Measurements from ENCODE around the gene KEL.

KEL gene

DNA sequence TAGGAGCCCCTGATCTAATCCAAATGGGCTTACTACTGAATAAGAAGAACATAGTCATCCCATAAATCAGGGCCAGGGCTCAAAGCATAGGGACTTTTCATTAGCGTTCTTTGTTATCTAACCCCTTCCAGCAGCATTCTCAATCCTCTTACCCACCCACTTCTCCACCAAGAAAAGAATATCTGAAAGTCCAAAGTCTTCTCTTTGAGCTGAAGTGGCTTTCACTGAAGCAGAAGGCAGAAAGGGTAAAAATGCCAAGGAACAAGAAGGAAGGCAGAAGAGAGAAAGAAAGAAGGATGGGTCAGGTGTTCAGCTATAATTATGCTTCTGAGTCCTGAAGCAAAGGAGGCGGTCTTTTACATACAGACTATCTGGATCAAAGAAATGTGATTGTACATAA, 38.8 kb downstream of the KEL start:
- no peak overlapping the region for H3K4me3 ChIP-seq (ENCODE audit: control insufficient read depth, low read depth, low read length)
- no peak for DNase-seq (ENCODE audit: low read depth)
- TF ChIP-seq, protein P1, sequence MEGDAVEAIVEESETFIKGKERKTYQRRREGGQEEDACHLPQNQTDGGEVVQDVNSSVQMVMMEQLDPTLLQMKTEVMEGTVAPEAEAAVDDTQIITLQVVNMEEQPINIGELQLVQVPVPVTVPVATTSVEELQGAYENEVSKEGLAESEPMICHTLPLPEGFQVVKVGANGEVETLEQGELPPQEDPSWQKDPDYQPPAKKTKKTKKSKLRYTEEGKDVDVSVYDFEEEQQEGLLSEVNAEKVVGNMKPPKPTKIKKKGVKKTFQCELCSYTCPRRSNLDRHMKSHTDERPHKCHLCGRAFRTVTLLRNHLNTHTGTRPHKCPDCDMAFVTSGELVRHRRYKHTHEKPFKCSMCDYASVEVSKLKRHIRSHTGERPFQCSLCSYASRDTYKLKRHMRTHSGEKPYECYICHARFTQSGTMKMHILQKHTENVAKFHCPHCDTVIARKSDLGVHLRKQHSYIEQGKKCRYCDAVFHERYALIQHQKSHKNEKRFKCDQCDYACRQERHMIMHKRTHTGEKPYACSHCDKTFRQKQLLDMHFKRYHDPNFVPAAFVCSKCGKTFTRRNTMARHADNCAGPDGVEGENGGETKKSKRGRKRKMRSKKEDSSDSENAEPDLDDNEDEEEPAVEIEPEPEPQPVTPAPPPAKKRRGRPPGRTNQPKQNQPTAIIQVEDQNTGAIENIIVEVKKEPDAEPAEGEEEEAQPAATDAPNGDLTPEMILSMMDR (IDR thresholded peaks at IDR 0.05; ENCODE audit: control insufficient read depth, insufficient read depth, low read depth, low read length, missing control alignments): no peak

DNA sequence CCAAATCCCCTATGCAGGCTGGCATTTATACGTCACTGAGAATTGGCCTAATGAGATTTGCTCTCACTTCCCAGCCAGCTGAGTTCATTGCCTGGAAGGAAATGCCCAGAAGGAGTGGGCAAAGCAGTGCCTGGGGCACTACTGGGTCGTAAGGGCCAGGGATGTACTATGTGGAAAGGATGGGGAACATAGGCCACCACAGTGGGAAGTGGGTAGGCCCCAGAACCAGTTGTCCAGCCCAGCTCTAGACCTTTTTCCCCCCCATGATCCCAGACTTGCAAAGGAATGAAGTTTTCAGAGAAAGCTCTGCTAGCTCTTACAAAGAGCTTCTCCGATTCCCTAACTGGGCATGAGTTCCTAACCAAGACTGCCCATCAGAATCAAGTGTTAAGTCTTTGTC, 42.5 kb downstream of the KEL start:
- DNase-seq (ENCODE audit: low read depth): no peak
- TF ChIP-seq, protein P1 (IDR thresholded peaks at IDR 0.05; ENCODE audit: control insufficient read depth, insufficient read depth, low read depth, low read length, missing control alignments): no peak
- H3K4me3 ChIP-seq (ENCODE audit: control insufficient read depth, low read depth, low read length): no peak overlapping the region

DNA sequence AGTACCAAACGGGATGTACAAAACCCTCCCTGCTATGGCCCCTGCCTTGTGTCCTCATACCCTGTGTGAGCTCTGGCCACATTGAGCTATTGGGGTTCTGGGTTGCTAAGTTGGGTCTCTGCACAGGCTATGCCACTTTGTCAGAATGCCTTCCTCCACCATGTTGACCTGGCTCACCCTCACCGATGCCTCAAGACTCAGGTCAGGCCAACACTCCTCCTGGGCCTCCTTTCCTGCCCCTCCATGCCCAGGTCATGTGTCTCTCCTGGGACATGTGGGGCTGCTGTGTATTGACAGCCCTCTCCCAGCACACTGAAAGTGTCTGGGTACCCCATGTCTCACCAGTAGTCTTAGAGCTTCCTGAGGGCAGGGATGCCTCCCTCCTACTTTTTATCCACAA, 43.3 kb downstream of the KEL start:
- DNase-seq (ENCODE audit: low read depth): no peak
- H3K4me3 ChIP-seq (ENCODE audit: control insufficient read depth, low read depth, low read length): no peak overlapping the region
- TF ChIP-seq, protein P1 (IDR thresholded peaks at IDR 0.05; ENCODE audit: control insufficient read depth, insufficient read depth, low read depth, low read length, missing control alignments): no peak

DNA sequence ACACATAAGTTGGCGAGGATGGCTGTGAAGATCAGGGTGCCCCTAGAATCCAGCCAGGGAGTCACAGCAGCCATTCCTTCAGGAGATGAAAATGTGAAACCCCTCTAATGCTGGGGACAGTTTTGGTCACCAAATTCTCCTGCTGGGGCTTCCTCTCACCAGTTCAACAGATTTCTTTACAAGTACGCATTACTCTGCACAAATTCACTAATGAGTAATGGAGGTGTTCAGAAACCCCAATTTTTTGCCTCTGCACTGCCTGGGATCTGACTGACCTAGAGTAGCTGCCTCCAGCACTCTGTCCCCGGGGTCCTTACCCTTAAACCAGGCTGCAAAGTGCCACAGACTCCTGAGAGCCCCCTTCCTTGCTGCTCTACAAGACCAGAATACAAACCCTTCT, 44.7 kb downstream of the KEL start:
- DNase-seq (ENCODE audit: low read depth): no peak
- TF ChIP-seq, protein P1 (IDR thresholded peaks at IDR 0.05; ENCODE audit: control insufficient read depth, insufficient read depth, low read depth, low read length, missing control alignments): no peak
- no peak overlapping the region for H3K4me3 ChIP-seq (ENCODE audit: control insufficient read depth, low read depth, low read length)

DNA sequence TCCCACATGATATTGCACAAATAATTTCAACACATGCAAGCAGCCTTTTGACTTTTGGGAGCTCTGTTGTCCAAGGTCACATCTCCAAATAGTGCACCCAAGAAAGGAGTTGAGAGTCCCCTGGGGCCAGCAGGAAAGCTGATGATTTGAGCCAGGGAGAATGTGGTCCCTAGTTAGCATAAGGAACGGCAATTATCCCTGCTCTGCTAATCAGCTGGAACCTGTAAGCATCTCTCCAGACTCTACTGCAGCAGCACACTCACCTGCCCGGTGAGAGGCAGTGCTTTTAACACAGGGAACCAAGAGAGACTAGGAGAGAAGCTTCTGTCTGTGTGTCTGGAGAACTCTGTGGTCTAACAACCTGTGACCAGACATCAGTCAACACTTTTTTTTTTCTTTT, 45.7 kb downstream of the KEL start:
- TF ChIP-seq, protein P1 (IDR thresholded peaks at IDR 0.05; ENCODE audit: control insufficient read depth, insufficient read depth, low read depth, low read length, missing control alignments): no peak
- no peak overlapping the region for H3K4me3 ChIP-seq (ENCODE audit: control insufficient read depth, low read depth, low read length)
- DNase-seq (ENCODE audit: low read depth): no peak

DNA sequence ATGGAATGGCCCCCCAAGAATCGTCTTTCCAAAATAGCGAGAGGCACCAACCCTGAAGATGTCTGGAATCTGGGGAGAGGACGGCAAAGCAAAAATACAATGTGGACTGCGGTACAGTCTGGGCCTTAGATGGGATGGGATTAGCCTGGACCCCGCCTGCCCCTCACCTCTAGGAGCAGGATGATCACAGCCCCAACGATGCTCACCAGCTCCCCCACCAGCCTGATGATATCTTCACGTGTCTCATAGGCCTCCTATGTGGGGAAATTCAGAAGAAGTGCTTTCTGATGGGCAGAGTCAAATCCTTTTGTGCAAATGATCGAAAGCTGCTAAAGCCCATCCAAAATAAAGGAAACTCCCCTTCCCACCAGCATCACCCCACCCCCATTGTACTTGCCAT, 46.8 kb downstream of the KEL start:
- TF ChIP-seq, protein P1 (IDR thresholded peaks at IDR 0.05; ENCODE audit: control insufficient read depth, insufficient read depth, low read depth, low read length, missing control alignments): no peak
- no peak overlapping the region for H3K4me3 ChIP-seq (ENCODE audit: control insufficient read depth, low read depth, low read length)
- no peak for DNase-seq (ENCODE audit: low read depth)

DNA sequence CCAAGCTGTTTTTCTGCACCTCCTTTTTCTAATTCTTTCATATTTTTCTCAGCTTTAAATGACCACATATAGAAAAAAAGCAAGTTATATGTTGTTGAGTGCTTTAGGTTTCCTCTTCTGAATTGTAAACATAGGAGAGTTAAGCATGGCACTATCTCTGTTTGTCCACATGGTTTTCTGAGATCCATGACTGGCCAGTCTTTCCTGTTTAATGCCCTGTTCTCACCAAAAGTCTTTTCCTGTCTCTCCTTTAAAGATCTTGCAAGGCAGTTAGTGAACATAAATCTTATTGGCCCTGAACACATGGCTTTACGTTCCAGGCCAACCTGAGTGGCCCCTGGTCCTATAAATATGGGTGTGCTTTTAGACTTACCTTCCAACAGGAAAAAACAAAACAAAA, 48.0 kb downstream of the KEL start:
- no peak for DNase-seq (ENCODE audit: low read depth)
- TF ChIP-seq, protein P1 (IDR thresholded peaks at IDR 0.05; ENCODE audit: control insufficient read depth, insufficient read depth, low read depth, low read length, missing control alignments): no peak
- no peak overlapping the region for H3K4me3 ChIP-seq (ENCODE audit: control insufficient read depth, low read depth, low read length)

Data from AG09309 (cell line).